ENCODE results near the gene TNFRSF13B. TPM values are rescaled to one million over a fixed set of nuclear protein-coding genes. Genes with fewer than 3 reads are reported as not detected.
A peak's percentile ranks its signal among the peaks of the same experiment; 100 is the strongest.

Gene TNFRSF13B
- total RNA-seq, 1 donor from 2014 or later, result not detected

GRCh38 chr17:16931318-16932060 is 40.4 kb downstream of the TNFRSF13B start:
- Mint-ChIP-seq H3K27ac (ENCODE audit: unreplicated experiment) (no peak overlapping the region), H3K27me3 (ENCODE audit: low read depth) (peaks cover 6% of the 10 kb centered on the region), H3K4me1 (ENCODE audit: low read depth) (no peaks in the 10 kb centered on the region), H3K4me3 (ENCODE audit: unreplicated experiment) (no peak overlapping the region), H3K36me3 (ENCODE audit: low read depth) (no peaks in the 10 kb centered on the region), H3K9me3 (ENCODE audit: low read depth) (no peaks in the 10 kb centered on the region)
- TF ChIP-seq CTCF (IDR thresholded peaks at IDR 0.05), result no peak
- peak; percentile 62 for DNase-seq (ENCODE audit: low spot score)

GRCh38 chr17:16930571-16931317 is 41.2 kb downstream of the TNFRSF13B start:
- Mint-ChIP-seq H3K9me3 (ENCODE audit: low read depth) (no peaks in the 10 kb centered on the region), H3K27ac (ENCODE audit: unreplicated experiment) (no peak overlapping the region), H3K36me3 (ENCODE audit: low read depth) (no peaks in the 10 kb centered on the region), H3K27me3 (ENCODE audit: low read depth) (peaks cover 5% of the 10 kb centered on the region), H3K4me3 (ENCODE audit: unreplicated experiment) (no peak overlapping the region), H3K4me1 (ENCODE audit: low read depth) (no peaks in the 10 kb centered on the region)
- TF ChIP-seq CTCF (IDR thresholded peaks at IDR 0.05), result no peak
- peak; percentile 77 for DNase-seq (ENCODE audit: low spot score)

- Mint-ChIP-seq H3K9me3 (ENCODE audit: low read depth) (no peaks in the 10 kb centered on the region), H3K4me3 (ENCODE audit: unreplicated experiment) (no peak overlapping the region), H3K27me3 (ENCODE audit: low read depth) (peaks cover 5% of the 10 kb centered on the region), H3K36me3 (ENCODE audit: low read depth) (no peaks in the 10 kb centered on the region), H3K4me1 (ENCODE audit: low read depth) (no peaks in the 10 kb centered on the region), H3K27ac (ENCODE audit: unreplicated experiment) (no peak overlapping the region)
- DNase-seq (ENCODE audit: low spot score), result peak; percentile 50
- no peak for TF ChIP-seq CTCF (IDR thresholded peaks at IDR 0.05)
Measured at GRCh38 chr17:16929757-16930520, 42.0 kb downstream of the TNFRSF13B start.

GRCh38 chr17:16929035-16929680 is 42.8 kb downstream of the TNFRSF13B start:
- Mint-ChIP-seq H3K4me1 (ENCODE audit: low read depth) (no peaks in the 10 kb centered on the region), H3K27me3 (ENCODE audit: low read depth) (peaks cover 5% of the 10 kb centered on the region), H3K27ac (ENCODE audit: unreplicated experiment) (no peak overlapping the region), H3K4me3 (ENCODE audit: unreplicated experiment) (no peak overlapping the region), H3K36me3 (ENCODE audit: low read depth) (no peaks in the 10 kb centered on the region), H3K9me3 (ENCODE audit: low read depth) (no peaks in the 10 kb centered on the region)
- TF ChIP-seq CTCF (IDR thresholded peaks at IDR 0.05), result no peak
- DNase-seq (ENCODE audit: low spot score), result peak; percentile 62
